ENCODE measurements around the gene ZNF232. TPM values are rescaled to one million over a fixed set of nuclear protein-coding genes. Genes with fewer than 3 reads are reported as not detected.
A peak's percentile ranks its signal among the peaks of the same experiment; 100 is the strongest.
"Not testable (repeated sequence)": the region's sequence is repeated elsewhere in the genome, so short reads cannot be mapped to it uniquely, and the experiment has no call there.

ZNF232 gene
- 10 to 100 TPM; 16.1 to 16.2 TPM for total RNA-seq

DNA sequence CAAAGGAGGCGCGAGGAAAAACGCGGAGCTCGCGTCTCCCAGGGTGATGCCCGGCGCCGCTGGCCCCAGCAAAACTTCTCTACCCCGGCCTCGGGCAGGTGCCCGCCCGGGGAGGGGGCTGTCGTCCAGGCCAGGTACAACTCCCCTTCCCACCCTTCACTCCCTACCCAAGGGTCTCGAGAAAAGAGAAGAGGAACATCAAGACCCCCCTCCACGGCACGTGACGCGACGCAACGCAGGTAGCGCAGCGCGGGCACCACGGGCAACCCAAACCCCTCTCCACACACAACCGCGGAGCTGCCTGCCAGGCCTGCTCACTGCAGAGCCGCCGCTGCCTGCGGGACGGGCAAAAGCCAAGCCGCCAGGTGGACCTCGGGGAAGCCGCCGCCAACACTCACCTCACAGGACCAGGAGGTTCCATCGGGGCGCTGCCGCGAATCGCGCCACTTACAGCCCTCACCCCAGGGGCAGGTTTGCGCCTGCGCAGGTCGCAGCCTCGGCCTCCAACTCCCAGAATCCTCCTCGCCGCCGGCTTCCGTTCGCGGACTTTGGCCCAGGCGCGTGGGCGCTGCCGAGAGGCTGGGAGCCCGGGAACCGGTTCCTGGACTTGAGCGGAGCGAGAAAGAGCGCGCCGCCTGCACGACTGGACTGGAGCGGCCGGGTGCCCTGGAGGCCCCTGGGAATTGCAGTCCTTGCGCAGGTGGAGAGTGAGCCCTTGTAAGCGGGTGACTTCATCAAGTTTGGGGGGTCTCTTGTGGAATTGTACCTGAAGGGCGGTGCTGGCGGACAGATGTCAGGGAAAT is at the start of gene ZNF232:
Gene ZNF232, minus strand, starts transcription at position 477 of the 803 bp plus-strand sequence. Its CDS starts 56 bp downstream, at position 421.
- ATAC-seq, result peak; percentile 93
- peaks cover 1% of the 10 kb centered on the region for H3K9me3 Mint-ChIP-seq (ENCODE audit: low read depth)
- intact Hi-C loops (cut with DNase I, micrococcal nuclease), result loop anchor here (1.0 to 5.0 kb wide), 12 partner anchors 33 to 380 kb away; partner anchors contain the start of genes ZFP3 (in 2 of the 2), DERL2 (in 1 of the 2), DHX33 (in 1 of the 2) and INCA1 (in 1 of the 2)
- ChIA-PET CTCF (interaction anchor here (0.6 to 1.7 kb wide), 8 partner anchors 10 to 320 kb away, joined by 3 to 7 read pairs (median 3); partner anchors contain the start of gene ZFP3), POLR2A (no interaction called here)
- H3K4me3 Mint-ChIP-seq, result peak within 1 kb of the TSS; percentile 83
- peaks cover 10% of the 10 kb centered on the region for H3K27me3 Mint-ChIP-seq
- peaks cover 27% of the 10 kb centered on the region for H3K4me1 Mint-ChIP-seq
- peak within 1 kb of the TSS; percentile 73 for H3K27ac Mint-ChIP-seq
- H3K36me3 Mint-ChIP-seq (ENCODE audit: low read depth), result peaks cover 65% of the 10 kb centered on the region
- peak; percentile 97 for DNase-seq

DNA sequence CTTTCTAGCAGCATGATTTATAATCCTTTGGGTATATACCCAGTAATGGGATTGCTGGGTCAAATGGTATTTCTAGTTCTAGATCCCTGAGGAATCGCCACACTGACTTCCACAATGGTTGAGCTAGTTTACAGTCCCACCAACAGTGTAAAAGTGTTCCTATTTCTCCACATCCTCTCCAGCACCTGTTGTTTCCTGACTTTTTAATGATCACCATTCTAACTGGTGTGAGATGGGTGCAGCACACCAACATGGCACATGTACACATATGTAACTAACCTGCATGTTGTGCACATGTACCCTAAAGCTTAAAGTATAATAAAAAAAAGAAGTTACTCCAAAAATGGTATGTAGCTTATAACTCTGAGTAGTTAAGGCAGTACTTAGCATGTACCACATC is 49.0 kb upstream of the ZNF232 start:
- H3K36me3 Mint-ChIP-seq (ENCODE audit: low read depth); H3K9me3 Mint-ChIP-seq (ENCODE audit: low read depth); H3K4me1 Mint-ChIP-seq; CTCF ChIA-PET; intact Hi-C loops (cut with DNase I, micrococcal nuclease); H3K27ac Mint-ChIP-seq; POLR2A ChIA-PET; ATAC-seq; H3K4me3 Mint-ChIP-seq; DNase-seq: not testable (repeated sequence)
- H3K27me3 Mint-ChIP-seq, result peaks cover 21% of the 10 kb centered on the region

DNA sequence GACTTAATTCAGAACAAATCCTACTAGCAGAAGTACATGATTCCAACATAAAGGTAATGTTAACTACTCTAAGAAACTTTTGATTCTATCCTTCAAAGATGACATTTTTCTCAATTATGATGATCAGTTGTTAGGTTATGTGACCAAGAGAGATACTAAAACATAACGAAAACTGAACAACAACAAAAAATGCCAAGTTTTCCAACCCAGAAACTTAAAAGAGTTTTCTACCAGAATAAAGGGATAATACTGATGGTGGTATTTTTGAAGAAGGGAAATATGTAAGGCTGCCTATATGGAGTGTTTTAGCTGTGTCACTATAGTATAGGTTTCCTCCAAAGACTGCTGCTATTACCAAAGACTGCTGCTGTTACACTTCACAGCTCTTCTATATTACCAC is 34.4 kb upstream of the ZNF232 start:
- not testable (repeated sequence) for H3K36me3 Mint-ChIP-seq (ENCODE audit: low read depth); H3K4me1 Mint-ChIP-seq; H3K9me3 Mint-ChIP-seq (ENCODE audit: low read depth)

DNA sequence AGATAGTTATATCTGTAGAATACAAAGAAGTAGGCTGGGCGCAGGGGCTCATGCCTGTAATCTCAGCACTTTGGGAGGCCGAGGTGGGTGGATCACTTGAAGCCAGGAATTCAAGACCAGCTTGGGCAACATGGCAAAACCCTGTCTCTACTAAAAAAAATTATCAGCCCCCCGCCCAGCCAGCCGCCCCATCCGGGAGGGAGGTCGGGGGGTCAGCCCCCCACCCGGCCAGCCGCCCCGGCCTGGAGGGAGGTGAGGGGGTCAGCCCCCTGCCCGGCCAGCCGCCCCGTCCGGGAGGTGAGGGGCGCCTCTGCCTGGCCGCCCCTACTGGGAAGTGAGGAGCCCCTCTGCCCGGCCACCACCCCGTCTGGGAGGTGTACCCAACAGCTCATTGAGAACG is 31.2 kb upstream of the ZNF232 start:
- H3K27ac Mint-ChIP-seq; ATAC-seq; CTCF ChIA-PET; POLR2A ChIA-PET; H3K4me1 Mint-ChIP-seq; intact Hi-C loops (cut with DNase I, micrococcal nuclease); H3K27me3 Mint-ChIP-seq; H3K36me3 Mint-ChIP-seq (ENCODE audit: low read depth); H3K9me3 Mint-ChIP-seq (ENCODE audit: low read depth); H3K4me3 Mint-ChIP-seq; DNase-seq: not testable (repeated sequence)

More for the DNA sequence above, 34.4 kb upstream of the ZNF232 start:
- H3K27ac Mint-ChIP-seq; POLR2A ChIA-PET; H3K4me3 Mint-ChIP-seq; CTCF ChIA-PET; intact Hi-C loops (cut with DNase I, micrococcal nuclease); DNase-seq; ATAC-seq: not testable (repeated sequence)
- H3K27me3 Mint-ChIP-seq, result peaks cover 14% of the 10 kb centered on the region

DNA sequence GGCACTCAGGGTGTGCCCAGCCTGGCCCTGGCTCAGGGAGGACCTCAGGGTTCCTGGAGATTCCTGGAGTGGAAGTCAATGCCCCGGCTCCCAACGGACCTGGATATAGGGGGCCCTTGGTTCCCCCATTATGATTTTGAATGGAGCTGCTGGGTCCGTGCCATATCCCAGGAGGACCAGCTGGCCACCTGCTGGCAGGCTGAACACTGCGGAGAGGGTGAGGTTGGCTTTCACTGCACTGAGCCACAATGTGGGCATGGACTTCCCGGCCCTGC is 27.7 kb upstream of the ZNF232 start:
- no peak overlapping the region for H3K4me3 Mint-ChIP-seq
- no peaks in the 10 kb centered on the region for H3K27me3 Mint-ChIP-seq
- no peak overlapping the region for H3K27ac Mint-ChIP-seq
- no peaks in the 10 kb centered on the region for H3K4me1 Mint-ChIP-seq
- H3K36me3 Mint-ChIP-seq (ENCODE audit: low read depth), result no peaks in the 10 kb centered on the region
- intact Hi-C loops (cut with DNase I, micrococcal nuclease), result no loop called here
- ChIA-PET POLR2A (no interaction called here), CTCF (no interaction called here)
- no peak for DNase-seq
- no peak for ATAC-seq
- H3K9me3 Mint-ChIP-seq (ENCODE audit: low read depth), result no peaks in the 10 kb centered on the region

DNA sequence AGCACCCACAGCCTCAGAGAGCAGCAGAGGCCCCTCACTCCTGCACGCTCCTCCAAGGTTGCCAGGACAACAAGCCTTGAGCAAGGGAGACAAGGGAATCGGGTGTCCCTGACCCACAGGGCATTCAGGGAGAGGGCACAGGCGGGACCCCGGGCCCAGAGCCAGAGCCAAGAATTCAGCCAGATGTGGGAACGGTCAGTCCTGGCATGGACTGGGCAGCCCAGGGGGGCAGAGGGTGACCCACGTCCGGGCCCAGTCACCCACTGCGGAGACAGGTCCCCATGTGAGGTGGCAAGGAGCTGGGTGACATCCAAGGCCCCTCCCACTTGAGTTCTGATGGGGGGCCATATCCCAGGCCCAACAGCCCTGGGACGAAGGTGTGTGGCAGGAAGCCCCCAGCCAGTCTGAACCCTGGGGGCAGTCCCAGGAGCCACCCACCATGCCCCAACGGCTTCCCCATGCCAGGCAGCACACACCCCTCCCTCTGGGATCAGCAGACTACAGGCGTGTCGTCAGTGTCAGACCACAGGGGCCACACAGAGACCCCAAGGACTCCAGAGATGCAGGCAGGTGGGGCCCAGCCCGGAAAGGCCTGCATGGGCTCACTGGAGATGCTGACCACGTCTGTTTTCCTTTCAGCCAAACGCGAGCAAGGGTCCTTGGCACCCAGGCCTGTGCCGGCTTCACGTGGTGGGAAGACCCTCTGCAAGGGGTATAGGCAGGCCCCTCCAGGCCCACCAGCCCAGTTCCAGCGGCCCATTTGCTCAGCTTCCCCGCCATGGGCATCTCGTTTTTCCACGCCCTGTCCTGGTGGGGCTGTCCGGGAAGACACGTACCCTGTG is 27.2 kb upstream of the ZNF232 start:
- intact Hi-C loops (cut with DNase I, micrococcal nuclease), result no loop called here
- H3K4me1 Mint-ChIP-seq, result no peaks in the 10 kb centered on the region
- ATAC-seq, result no peak
- no peak overlapping the region for H3K4me3 Mint-ChIP-seq
- no peaks in the 10 kb centered on the region for H3K36me3 Mint-ChIP-seq (ENCODE audit: low read depth)
- no peak for DNase-seq
- H3K27me3 Mint-ChIP-seq, result no peaks in the 10 kb centered on the region
- no peaks in the 10 kb centered on the region for H3K9me3 Mint-ChIP-seq (ENCODE audit: low read depth)
- no peak overlapping the region for H3K27ac Mint-ChIP-seq
- CTCF ChIA-PET, result no interaction called here
- POLR2A ChIA-PET, result no interaction called here

DNA sequence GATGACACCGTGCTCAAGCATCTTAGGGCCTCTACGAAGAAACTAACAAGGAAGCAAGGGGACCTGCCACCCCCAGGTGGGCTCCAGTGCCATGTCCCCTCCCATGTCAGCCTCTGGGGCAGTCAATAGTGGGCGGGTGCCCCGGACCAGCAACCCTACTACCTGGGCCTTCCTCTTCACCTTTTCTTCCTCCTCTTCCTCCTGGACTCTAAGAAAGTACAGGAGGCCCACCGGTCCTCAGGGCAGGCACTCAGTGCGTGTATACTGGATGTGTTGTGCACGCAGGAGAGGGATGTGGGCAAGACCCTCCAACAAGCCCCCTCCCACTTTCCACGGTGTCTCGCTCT is 26.5 kb upstream of the ZNF232 start:
- POLR2A ChIA-PET; H3K4me1 Mint-ChIP-seq; H3K27ac Mint-ChIP-seq; intact Hi-C loops (cut with DNase I, micrococcal nuclease); H3K9me3 Mint-ChIP-seq (ENCODE audit: low read depth); H3K36me3 Mint-ChIP-seq (ENCODE audit: low read depth); ATAC-seq; H3K4me3 Mint-ChIP-seq; H3K27me3 Mint-ChIP-seq; CTCF ChIA-PET: not testable (repeated sequence)
- peak; percentile 1 for DNase-seq

DNA sequence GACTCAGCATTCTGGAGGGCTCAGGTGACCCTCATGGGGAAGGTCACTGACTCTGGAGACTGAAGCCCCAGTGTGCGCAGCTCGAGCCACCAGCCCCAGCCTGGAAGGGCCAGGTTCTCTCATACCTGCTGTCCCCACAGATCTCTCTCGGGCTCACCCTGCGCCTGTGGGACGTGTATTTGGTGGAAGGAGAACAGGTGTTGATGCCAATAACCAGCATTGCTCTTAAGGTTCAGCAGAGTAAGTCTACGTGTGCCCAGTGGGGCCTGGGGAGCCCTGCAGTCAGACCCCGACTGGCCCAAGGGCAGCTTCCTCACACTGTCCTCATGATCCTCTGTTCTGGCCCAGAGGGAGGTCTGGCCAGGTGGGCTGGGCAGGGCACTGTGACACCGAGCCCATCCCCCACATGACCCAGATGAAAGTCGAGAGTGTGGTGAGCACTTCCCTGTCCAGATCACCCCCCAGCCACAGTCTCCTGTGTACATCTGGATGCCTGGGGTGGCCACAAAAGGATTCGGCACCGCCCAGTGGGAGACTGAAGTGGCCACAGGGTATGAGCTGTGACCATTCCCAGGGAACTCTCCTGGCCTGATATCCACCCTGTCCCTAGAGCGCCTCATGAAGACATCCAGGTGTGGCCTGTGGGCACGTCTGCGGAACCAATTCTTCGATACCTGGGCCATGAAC is 26.0 kb upstream of the ZNF232 start:
- POLR2A ChIA-PET; H3K27me3 Mint-ChIP-seq; ATAC-seq; H3K4me3 Mint-ChIP-seq; H3K4me1 Mint-ChIP-seq; H3K36me3 Mint-ChIP-seq (ENCODE audit: low read depth); H3K9me3 Mint-ChIP-seq (ENCODE audit: low read depth); intact Hi-C loops (cut with DNase I, micrococcal nuclease); H3K27ac Mint-ChIP-seq; DNase-seq; CTCF ChIA-PET: not testable (repeated sequence)

DNA sequence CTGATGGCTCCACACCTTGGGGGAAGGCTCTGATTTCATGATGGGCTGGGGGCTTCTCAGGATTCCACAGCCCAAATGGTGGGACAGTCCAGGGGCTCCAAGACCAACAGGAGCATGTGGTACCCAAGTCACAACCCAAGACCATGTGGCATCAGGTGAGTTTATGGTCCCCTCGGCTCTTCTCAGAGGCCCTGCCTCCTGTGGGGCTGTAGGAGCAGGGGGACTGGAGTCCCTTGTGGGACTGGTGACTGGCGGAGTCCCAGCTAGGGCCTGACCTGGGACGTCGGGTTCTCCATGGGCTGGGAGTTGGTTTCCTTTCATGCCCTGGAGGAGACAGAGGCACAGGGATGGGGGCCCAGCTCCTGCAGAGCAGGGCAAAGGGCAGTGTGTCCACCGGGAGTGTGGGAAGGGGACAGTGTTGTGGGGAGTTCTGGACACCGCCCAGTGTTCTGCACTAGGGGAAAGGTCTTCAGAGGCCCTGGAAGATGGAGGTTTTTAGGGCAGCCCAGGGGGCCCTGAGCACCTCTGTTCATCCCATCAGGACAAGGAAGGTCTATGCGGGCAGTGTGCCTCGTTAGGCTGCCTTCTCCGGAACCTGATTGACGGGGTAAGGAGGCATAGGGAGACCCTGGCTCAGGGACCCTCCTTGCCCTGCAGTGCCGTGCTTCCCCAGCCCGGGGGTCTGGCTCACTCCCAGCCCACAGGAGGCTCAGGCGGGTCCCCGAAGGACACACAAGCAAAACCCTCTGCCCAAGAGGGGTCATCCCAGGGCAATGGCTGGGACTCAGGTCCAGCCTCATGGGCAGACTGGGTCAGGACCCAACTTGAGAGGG is 25.1 kb upstream of the ZNF232 start:
- H3K36me3 Mint-ChIP-seq (ENCODE audit: low read depth); H3K9me3 Mint-ChIP-seq (ENCODE audit: low read depth); POLR2A ChIA-PET; intact Hi-C loops (cut with DNase I, micrococcal nuclease); H3K27ac Mint-ChIP-seq; H3K4me3 Mint-ChIP-seq; H3K27me3 Mint-ChIP-seq; ATAC-seq; H3K4me1 Mint-ChIP-seq; CTCF ChIA-PET: not testable (repeated sequence)
- peak; percentile 1 for DNase-seq

DNA sequence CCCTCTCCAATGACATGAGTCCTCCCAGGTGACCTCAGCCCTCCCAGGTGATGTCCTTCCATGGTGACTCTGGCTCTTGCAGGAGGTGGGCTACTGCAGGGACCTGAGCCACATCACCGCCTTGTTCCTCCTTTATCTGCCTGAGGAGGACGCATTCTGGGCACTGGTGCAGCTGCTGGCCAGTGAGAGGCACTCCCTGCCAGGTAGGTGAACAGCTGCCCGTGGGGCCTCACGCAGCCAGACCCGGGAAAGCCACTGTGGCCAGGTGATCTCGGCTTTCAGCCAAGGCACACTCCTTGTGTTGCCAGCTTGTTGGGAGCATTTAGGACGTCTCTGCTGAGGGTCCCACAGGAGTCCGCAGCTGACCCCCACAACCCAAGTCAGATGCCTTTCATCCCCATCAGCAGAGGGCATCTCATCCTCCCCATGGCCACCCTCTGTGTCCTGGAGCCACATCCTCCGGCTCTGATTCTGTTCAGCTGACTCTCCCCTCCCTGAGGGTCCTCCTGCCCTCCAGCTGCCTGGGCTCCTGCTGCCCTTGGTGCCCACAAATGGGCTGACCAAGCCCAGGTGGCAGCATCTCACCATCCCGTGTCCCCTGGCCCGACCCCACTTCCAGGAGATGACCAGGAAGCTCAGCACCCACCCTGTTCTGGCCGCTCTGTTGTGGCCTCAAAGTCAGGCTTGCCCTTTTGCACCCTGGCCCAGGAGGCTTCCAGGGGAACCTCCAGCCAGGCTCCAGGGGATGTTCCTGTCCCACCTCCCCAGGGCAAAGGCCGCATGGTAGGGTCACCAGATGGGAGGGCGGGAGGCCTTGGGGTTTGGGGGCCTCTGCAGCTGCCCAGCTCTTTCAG is 24.3 kb upstream of the ZNF232 start:
- H3K9me3 Mint-ChIP-seq (ENCODE audit: low read depth), result no peaks in the 10 kb centered on the region
- CTCF ChIA-PET, result no interaction called here
- intact Hi-C loops (cut with DNase I, micrococcal nuclease), result no loop called here
- no peaks in the 10 kb centered on the region for H3K27me3 Mint-ChIP-seq
- POLR2A ChIA-PET, result no interaction called here
- DNase-seq (peak; percentile 1), ATAC-seq (no peak)
- H3K27ac Mint-ChIP-seq, result no peak overlapping the region
- H3K4me3 Mint-ChIP-seq, result no peak overlapping the region
- H3K4me1 Mint-ChIP-seq, result no peaks in the 10 kb centered on the region
- H3K36me3 Mint-ChIP-seq (ENCODE audit: low read depth), result no peaks in the 10 kb centered on the region

Data from activated CD4-positive, alpha-beta T cell treated with anti-CD3 and anti-CD28 coated beads for 36 hours (primary cell).